SW480 (cell line): ENCODE data around the gene DTX4.
A peak's percentile ranks its signal among the peaks of the same experiment; 100 is the strongest.
"Not testable (repeated sequence)": the region's sequence is repeated elsewhere in the genome, so short reads cannot be mapped to it uniquely, and the experiment has no call there.

Experiments
- DNase-seq: peaks from one replicate; pipeline ENCODE4 v3.0.0-alpha.2; 2016; ENCODE audit warnings: low spot score

Gene DTX4

GRCh38 chr11:59171508-59172322 lies at the start of gene DTX4:
DTX4 (plus strand) TSS chr11:59172132; CDS start chr11:59172596, 464 bp downstream.
- DNase-seq, result peak; percentile 89

DNA sequence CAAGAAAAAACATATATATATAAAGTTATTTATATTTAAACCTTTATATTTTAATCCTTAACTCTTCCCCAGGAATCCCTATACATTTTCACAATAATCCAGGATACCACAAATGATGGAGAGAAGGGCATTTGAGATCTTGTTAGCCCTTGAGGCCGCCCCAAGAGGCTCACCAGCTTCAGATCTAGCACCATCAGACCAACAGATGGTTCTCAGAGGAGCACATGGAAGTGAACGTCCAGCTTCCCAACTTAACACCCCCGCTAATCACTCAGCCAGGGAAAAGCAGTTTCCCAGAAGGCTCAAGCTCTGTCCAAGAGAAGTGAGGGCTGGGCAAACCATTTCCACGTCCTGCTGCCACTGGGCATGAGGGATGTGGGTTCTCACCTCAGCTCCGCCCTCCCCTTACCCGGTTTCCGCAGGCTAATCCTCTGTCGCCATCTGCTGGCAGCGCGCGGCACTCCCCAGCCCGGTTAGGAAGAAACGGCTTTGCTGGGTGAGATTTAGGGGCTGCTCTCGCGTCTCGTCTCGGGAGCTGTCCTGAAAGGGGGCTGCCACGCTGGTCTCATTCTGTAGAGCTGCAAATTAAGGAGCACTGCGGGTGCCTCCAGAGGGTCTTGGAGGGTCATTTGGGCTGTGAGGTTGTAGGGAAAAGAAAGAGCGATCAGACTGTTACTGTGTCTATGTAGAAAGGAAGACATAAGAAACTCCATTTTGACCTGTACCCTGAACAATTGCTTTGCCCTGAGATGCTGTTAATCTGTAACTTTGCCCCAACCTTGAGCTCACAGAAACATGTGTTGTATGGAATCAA lies 36.1 kb upstream of the DTX4 start:
- DNase-seq, result peak; percentile 75

- not testable (repeated sequence) for DNase-seq
These were observed 35.4 kb upstream of the DTX4 start for GRCh38 chr11:59136551-59136950.

DNA sequence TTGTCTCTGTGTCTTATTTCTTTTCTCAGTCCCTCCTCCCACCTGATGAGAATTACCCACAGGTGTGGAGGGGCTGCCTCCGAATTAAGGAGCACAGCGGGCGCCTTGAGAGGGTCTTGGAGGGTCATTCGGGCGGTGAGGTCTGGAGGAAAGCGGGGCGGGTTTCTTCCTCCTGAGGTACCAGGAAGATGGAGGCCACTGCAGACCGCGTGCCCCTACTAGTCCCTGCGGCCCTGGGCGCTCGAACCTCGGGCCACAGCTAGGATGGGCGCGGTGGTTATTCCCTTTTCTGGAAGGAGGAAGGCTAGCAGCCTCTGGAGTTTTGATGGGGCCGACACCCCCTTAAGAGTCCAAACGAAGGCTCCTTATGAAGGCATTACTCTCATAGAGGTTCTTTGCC lies 34.7 kb upstream of the DTX4 start:
- DNase-seq, result no peak

GRCh38 chr11:59138643-59139042 lies 33.3 kb upstream of the DTX4 start:
- no peak for DNase-seq

DNA sequence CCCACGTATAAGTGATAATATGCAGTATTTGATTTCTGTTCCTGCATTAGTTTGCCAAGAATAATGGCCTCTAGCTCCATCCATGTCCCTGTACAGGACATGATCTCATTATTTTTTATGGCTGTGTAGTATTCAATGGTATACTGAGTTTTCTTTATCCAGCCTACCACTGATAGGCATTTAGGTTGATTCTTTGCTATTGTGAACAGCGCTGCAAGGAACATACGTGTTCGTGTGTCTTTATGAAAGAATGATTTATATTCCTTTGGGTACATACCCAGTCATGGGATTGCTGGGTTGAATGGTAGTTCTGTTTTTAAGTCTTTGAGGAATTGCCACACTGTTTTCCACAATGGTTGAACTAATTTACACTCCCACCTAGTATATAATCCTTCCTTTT lies 30.7 kb upstream of the DTX4 start:
- DNase-seq, result no peak

DNA sequence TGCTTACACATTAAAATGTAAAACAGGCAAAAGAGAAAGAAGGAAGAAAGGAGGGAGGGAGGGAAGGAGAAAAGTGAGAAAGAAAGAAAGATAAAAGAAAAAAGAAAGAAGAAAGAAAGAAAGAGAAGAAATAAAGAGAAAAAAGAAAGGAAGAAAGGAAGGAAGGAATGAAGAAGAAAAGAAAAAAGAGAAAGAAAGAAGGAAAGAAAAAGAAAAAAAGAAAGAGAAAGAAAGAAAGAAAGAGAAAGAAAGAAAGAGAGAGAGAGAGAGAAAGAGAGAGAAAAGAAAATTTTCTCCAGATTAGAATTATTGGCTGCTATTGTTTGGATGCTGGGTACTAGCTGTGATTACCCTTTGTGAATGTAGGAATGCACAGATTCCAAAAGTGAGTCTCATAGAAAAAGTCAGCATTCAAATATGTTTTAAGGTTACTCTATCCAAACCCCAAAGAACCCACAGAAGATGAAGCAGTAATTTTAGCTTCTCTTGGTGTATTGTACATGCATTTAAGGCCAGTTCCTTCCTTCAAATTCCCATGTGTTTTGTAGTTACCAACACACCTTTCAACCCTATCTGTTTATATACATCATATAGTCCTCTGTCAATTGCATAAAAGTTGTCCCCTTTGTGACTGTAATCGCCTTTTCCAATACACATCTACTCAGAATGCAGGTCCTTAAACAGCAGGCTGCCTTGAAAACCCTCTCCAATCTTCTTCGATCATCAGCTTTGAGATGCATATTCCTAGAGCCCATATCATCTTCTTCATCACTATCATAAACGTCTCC lies 30.1 kb upstream of the DTX4 start:
- peak; percentile 57 for DNase-seq

DNA sequence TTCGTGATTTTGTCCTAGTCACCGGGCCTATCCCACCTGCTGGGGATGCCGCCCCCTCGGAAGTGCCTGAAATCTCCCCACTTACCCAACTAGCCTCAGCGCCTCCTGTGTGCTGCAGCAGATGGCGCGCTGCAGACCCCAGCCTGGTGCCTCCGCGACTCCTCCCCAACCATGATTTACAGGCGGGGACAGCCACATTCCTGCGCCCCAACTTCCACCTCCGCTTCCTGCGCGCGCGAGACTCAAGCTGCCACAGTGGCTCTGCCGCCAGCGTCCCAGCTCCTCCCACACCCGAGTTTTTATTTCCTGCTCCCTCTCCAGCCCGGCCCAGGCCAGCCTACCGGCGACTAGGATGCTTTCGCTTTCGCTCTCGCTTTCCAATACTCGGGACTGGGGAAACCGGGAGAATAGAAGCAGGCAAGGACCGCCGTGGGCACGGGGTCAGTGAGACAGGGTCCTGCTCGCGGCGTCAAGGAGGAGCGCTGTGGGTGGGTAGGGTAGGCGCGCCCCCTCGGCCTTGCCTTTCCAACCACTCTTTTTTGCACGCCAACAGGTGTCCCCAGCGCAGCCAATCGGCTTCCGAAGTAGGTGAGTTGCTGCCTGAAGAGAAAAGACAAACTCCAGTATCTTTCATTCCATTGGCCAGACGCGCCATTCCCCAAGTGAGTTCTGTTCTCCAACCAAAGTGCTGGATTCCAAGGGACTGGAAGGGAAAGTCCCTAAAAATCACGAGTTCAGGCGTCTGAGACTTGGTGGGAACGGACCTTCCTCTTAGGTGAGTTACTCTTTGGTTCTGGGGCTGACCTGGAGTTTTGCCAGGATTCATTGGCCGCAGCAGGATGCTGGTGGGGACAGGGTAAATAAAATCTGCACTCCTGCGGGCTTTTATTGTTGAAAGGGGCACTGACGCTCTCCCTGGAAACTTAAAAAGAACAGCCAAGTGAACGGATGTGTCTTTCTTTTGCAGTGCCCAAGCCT lies 29.1 kb upstream of the DTX4 start, which contains the start of gene FAM111A:
FAM111A (plus strand) TSS at position 327 of the 978 bp plus-strand sequence. CDS start 6,017 bp downstream, outside the sequence.
- DNase-seq, result peak; percentile 93

GRCh38 chr11:59144096-59144495 lies 27.8 kb upstream of the DTX4 start:
- peak; percentile 6 for DNase-seq

DNA sequence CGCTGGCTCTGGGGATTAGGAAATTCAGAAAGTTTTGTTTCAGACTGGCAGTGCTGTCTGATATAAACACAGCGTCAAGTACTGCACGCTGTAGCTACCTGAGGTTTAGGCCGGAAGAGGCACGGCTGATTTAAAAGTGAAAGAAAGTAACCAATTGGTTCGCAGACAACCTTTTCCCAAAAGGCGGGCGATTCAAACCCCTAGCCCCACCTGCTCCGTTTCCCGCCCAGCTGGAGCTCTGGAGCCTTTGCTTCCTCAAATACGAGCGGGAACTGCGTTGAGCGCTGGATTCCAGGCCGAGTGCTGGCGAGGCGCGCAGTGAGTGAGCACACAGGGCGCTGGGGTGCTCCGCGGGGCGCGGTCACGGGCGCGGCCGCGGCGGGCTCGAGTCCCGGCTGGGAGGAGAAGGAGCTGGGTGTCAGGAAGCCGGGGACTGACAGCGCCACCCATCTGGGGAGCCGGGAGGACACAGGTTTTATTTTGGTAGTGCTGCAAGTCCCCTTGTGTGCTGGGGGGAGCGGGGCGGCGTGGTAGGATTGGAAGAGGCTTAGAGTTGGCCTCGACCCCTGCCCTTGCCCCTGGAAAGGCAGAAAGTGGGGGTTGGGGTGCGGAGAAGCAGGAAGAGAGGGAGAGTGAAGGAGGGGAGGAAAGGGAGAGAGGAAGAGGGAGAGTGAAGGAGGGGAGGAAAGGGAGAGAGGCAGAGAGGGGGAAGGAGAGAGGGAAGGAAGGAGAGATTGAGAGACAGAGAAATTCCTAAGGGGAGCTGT lies 27.2 kb upstream of the DTX4 start:
- peak; percentile 92 for DNase-seq

DNA sequence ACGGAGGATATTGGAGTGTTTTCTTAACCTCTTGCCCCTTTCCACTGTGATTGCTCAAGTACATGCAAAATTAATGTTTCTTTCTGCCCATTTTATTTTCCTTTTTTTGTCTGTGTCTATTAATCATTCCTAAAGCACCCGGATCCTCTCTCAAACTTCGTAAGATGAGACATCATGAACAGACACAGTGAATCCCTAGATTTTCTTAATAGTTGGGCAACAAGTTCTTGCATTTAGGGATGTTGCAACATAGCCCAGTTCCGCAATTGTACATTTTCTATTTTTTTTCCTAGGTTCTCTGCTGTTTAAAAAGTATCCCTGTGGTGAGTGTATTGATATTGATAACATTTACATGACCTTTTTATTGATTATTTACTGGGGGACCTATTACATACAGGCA lies 26.4 kb upstream of the DTX4 start:
- DNase-seq, result no peak

DNA sequence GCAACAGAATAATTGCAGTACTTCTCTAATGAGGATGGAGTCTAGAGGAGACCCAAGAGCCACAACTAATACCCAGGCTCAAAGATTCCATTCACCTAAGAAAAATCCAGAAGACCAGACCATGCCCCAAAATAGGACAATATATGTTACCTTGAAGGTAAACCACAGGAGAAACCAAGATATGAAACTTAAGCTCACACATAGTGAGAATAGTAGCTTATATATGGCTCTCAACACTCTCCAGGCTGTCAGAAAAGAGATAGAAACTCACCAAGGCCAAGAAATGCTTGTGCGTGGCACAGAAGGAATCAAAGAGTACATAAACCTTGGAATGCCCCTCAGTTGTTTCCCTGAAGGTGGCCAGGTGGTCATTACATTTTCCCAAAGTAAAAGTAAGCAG lies 20.2 kb upstream of the DTX4 start:
- no peak for DNase-seq

- DNase-seq, result no peak
These were observed 19.5 kb upstream of the DTX4 start for GRCh38 chr11:59152312-59152951.

GRCh38 chr11:59154610-59155009 lies 17.3 kb upstream of the DTX4 start:
- DNase-seq, result no peak

DNA sequence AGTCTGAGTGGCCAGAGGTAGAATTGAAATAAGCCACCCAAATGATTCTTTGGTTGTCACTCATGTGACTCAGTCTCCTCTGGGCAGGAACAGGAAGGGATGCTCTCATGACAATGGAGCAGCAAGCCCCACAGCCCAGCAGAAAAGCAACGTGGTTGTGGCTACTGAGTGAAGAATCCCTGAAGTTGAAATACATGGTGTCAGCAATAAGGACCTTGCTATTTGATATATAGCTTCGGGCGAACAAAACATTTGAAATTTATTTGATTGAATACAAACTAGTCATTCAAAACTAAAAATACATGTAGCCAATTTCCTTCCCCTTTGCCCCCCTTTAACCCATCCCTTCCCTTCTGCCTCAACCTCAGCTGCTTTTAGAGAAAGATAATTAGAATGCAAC lies 14.5 kb upstream of the DTX4 start:
- no peak for DNase-seq

- DNase-seq, result peak; percentile 71
These were observed 13.5 kb upstream of the DTX4 start for GRCh38 chr11:59158206-59159068.

DNA sequence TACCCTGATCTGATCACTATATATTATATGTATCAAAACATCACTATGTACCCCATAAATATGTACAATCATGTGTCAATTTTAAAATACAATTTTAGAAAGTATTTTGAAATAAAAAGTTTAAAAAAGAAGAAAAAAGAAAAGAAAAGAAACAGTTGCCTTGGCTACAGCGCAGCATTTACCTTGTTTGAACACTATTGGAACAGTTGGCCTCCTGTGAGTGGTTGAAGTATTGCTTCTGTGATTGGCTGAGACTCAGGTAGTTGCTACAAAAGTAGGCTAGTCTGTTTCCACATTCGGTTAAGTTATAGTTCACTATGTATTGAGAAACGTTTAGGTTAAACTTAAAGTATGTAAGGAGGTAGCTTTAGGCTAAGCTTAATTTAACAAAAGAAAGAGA lies 7.9 kb upstream of the DTX4 start:
- DNase-seq, result no peak

DNA sequence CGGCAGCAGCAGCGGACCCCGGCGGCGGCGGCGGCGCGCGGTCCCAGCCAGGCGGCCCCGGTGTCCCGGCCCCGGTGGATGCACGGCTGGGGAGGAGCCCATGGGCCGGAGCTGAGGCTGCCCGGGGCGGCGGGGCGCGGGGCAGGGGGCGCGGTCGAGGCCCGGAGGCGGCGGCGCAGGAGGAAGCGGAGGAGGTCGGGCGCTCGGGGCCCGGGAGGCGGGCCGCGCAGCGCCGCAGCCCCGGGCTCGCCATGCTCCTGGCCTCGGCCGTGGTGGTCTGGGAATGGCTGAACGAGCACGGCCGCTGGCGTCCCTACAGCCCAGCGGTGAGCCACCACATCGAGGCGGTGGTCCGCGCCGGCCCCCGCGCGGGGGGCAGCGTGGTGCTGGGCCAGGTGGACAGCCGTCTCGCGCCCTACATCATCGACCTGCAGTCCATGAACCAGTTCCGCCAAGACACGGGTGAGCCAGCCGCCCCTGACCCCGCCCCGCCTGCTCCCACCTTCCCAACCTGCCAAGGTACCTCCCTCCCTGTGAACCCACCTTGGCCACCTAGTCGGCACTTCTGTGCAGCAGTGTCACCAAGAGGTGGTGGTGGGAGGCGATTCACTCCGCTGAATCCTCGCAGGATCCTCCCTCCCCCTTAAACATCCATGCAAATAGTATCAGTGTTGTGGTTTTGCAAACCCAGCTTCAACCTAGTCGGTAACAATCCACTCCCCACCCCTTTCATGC lies 580 bp downstream of the DTX4 start:
- no peak for DNase-seq
